ENCODE results near the gene LRRC8D.
A peak's percentile ranks its signal among the peaks of the same experiment; 100 is the strongest.

Gene LRRC8D

GRCh38 chr1:89942825-89943658, 122.2 kb downstream of the LRRC8D start:
- DNase-seq = no peak

- no peak for DNase-seq
These were observed 123.3 kb downstream of the LRRC8D start for GRCh38 chr1:89943846-89944781.

- DNase-seq = no peak
These were observed 125.1 kb downstream of the LRRC8D start for GRCh38 chr1:89945852-89946476.

- DNase-seq = no peak
These were observed 125.7 kb downstream of the LRRC8D start for GRCh38 chr1:89946532-89946931.

GRCh38 chr1:89948722-89949345, 128.0 kb downstream of the LRRC8D start:
- DNase-seq = no peak

GRCh38 chr1:89949991-89950624, 129.3 kb downstream of the LRRC8D start:
- no peak for DNase-seq

- no peak for DNase-seq
These were observed 129.9 kb downstream of the LRRC8D start for GRCh38 chr1:89950703-89951102.

GRCh38 chr1:89951766-89952604, 131.2 kb downstream of the LRRC8D start:
- DNase-seq = no peak

- DNase-seq = no peak
These were observed 131.8 kb downstream of the LRRC8D start for GRCh38 chr1:89952605-89953130.

- peak; percentile 76 for DNase-seq
These were observed 132.3 kb downstream of the LRRC8D start for GRCh38 chr1:89953131-89953626.

GRCh38 chr1:89953929-89954328, 133.1 kb downstream of the LRRC8D start:
- no peak for DNase-seq

- no peak for DNase-seq
These were observed 133.6 kb downstream of the LRRC8D start for GRCh38 chr1:89954401-89954800.

- no peak for DNase-seq
These were observed 134.7 kb downstream of the LRRC8D start for GRCh38 chr1:89955311-89956205.

GRCh38 chr1:89957107-89957506, 136.3 kb downstream of the LRRC8D start:
- DNase-seq = no peak

- no peak for DNase-seq
These were observed 138.2 kb downstream of the LRRC8D start for GRCh38 chr1:89958851-89959654.

- DNase-seq = no peak
These were observed 138.9 kb downstream of the LRRC8D start for GRCh38 chr1:89959719-89960118.

- no peak for DNase-seq
These were observed 141.4 kb downstream of the LRRC8D start for GRCh38 chr1:89962024-89962741.

GRCh38 chr1:89962742-89963075, 141.9 kb downstream of the LRRC8D start:
- no peak for DNase-seq

Data from hematopoietic multipotent progenitor cell treated with erythropoietin and hydrocortisone succinate and interleukin-3 and kit ligand, for 6 days (in vitro differentiated cells).